Measurements from ENCODE around the gene TLCD3B.
A peak's percentile ranks its signal among the peaks of the same experiment; 100 is the strongest.

Gene TLCD3B

GRCh38 chr16:30030841-30031413, at the start of gene TLCD3B:
TSS of gene TLCD3B (minus strand) at chr16:30031271. CDS start at chr16:30030527, 744 bp downstream.
- no peak within 1 kb of the TSS for H3K27ac ChIP-seq
- no peak for TF ChIP-seq ZFX (IDR thresholded peaks at IDR 0.05)
- TF ChIP-seq CTCF (conservative IDR thresholded peaks at IDR 0.05): no peak

GRCh38 chr16:30079480-30079879, 48.4 kb upstream of the TLCD3B start:
- no peak overlapping the region for H3K27ac ChIP-seq
- TF ChIP-seq CTCF (conservative IDR thresholded peaks at IDR 0.05) (no peak), ZFX (IDR thresholded peaks at IDR 0.05) (no peak)

- no peak overlapping the region for H3K27ac ChIP-seq
- TF ChIP-seq ZFX (IDR thresholded peaks at IDR 0.05) (no peak), CTCF (conservative IDR thresholded peaks at IDR 0.05) (no peak)
These were observed 47.7 kb upstream of the TLCD3B start for GRCh38 chr16:30078744-30079143.

- no peak overlapping the region for H3K27ac ChIP-seq
- TF ChIP-seq CTCF (conservative IDR thresholded peaks at IDR 0.05) (no peak), ZFX (IDR thresholded peaks at IDR 0.05) (no peak)
These were observed 46.6 kb upstream of the TLCD3B start for GRCh38 chr16:30077656-30078055.

- H3K27ac ChIP-seq: peak overlapping the region; percentile 92
- TF ChIP-seq CTCF (conservative IDR thresholded peaks at IDR 0.05) (no peak), ZFX (IDR thresholded peaks at IDR 0.05) (0 out of 2 replicates have a peak, but pooled peaks have one; percentile 27)
These were observed 45.3 kb upstream of the TLCD3B start for GRCh38 chr16:30076276-30076791.

GRCh38 chr16:30075503-30076275, 44.6 kb upstream of the TLCD3B start, which contains the start of gene PPP4C:
TSS of gene PPP4C (plus strand) at chr16:30075994. CDS start at chr16:30076378, 384 bp downstream.
- H3K27ac ChIP-seq: peak within 1 kb of the TSS; percentile 92
- TF ChIP-seq CTCF (conservative IDR thresholded peaks at IDR 0.05) (no peak), ZFX (IDR thresholded peaks at IDR 0.05) (no peak)

GRCh38 chr16:30070490-30070889, 39.4 kb upstream of the TLCD3B start:
- no peak overlapping the region for H3K27ac ChIP-seq

More at GRCh38 chr16:30070490-30070889, 39.4 kb upstream of the TLCD3B start:
- TF ChIP-seq CTCF (conservative IDR thresholded peaks at IDR 0.05) (no peak), ZFX (IDR thresholded peaks at IDR 0.05) (no peak)
